Activated CD8-positive, alpha-beta memory T cell treated with anti-CD3 and anti-CD28 coated beads, Interleukin-2, amount 50 U/mL, for 24 hours (primary cell): ENCODE measurements around the gene FNDC4.
"Not testable (repeated sequence)": the region's sequence is repeated elsewhere in the genome, so short reads cannot be mapped to it uniquely, and the experiment has no call there.

ENCODE experiments used
- DNase-seq: peaks from one replicate; pipeline ENCODE4 v3.0.0-alpha.2; 2020; ENCODE audit errors: extremely low read depth

Gene FNDC4

GRCh38 chr2:27494944-27495554 lies at the start of gene FNDC4:
Gene FNDC4 (minus strand): TSS chr2:27495200. CDS start chr2:27494679, 521 bp downstream.
- no peak for DNase-seq

GRCh38 chr2:27544143-27544821 lies 49.3 kb upstream of the FNDC4 start:
- DNase-seq = no peak

GRCh38 chr2:27539649-27540048 lies 44.6 kb upstream of the FNDC4 start:
- DNase-seq = not testable (repeated sequence)

- DNase-seq = not testable (repeated sequence)
Observed at GRCh38 chr2:27538839-27539450, 43.9 kb upstream of the FNDC4 start.

GRCh38 chr2:27537287-27537686 lies 42.3 kb upstream of the FNDC4 start:
- no peak for DNase-seq

GRCh38 chr2:27531983-27532382 lies 37.0 kb upstream of the FNDC4 start:
- no peak for DNase-seq

- no peak for DNase-seq
Observed at GRCh38 chr2:27527182-27527581, 32.2 kb upstream of the FNDC4 start.

- no peak for DNase-seq
Observed at GRCh38 chr2:27522400-27522945, 27.5 kb upstream of the FNDC4 start.

GRCh38 chr2:27520316-27520715 lies 25.3 kb upstream of the FNDC4 start:
- no peak for DNase-seq

GRCh38 chr2:27518782-27519113 lies 23.7 kb upstream of the FNDC4 start:
- DNase-seq = no peak

GRCh38 chr2:27518113-27518781 lies 23.2 kb upstream of the FNDC4 start:
- DNase-seq = no peak

- DNase-seq = no peak
Observed at GRCh38 chr2:27509326-27509725, 14.3 kb upstream of the FNDC4 start.

GRCh38 chr2:27507293-27507692 lies 12.3 kb upstream of the FNDC4 start:
- no peak for DNase-seq

- no peak for DNase-seq
Observed at GRCh38 chr2:27506587-27506986, 11.6 kb upstream of the FNDC4 start.

GRCh38 chr2:27502142-27502541 lies 7.1 kb upstream of the FNDC4 start:
- DNase-seq = no peak

- no peak for DNase-seq
Observed at GRCh38 chr2:27501042-27501441, 6.0 kb upstream of the FNDC4 start.

- DNase-seq = no peak
Observed at GRCh38 chr2:27498975-27499374, 4.0 kb upstream of the FNDC4 start.

GRCh38 chr2:27497288-27497627 lies 2.3 kb upstream of the FNDC4 start:
- no peak for DNase-seq

- DNase-seq = no peak
Observed at GRCh38 chr2:27496357-27497287, 1.6 kb upstream of the FNDC4 start, which contains the start of gene GCKR. Gene GCKR (plus strand): TSS chr2:27496839. CDS start chr2:27496905, 66 bp downstream.

GRCh38 chr2:27495840-27496356 lies 898 bp upstream of the FNDC4 start:
- no peak for DNase-seq

GRCh38 chr2:27494284-27494943 lies 586 bp downstream of the FNDC4 start:
- no peak for DNase-seq
